B cell (primary cell): ENCODE results near the gene SCMH1.

Source experiments
- EZH2 ChIP-seq: IDR thresholded peaks from 2 replicates; pipeline ENCODE4 v1.6.1; 2012; ENCODE audit warnings: borderline replicate concordance, low read depth, mild to moderate bottlenecking, moderate library complexity, low read length; ENCODE audit not compliant: insufficient read depth, poor library complexity, severe bottlenecking
- TF ChIP-seq, protein P1 (sequence below): fragments of 200-600 bp; IDR thresholded peaks from one replicate; pipeline ENCODE4 v1.8.0; 2022; ENCODE audit warnings: antibody characterized with exemption, mild to moderate bottlenecking

DNA sequence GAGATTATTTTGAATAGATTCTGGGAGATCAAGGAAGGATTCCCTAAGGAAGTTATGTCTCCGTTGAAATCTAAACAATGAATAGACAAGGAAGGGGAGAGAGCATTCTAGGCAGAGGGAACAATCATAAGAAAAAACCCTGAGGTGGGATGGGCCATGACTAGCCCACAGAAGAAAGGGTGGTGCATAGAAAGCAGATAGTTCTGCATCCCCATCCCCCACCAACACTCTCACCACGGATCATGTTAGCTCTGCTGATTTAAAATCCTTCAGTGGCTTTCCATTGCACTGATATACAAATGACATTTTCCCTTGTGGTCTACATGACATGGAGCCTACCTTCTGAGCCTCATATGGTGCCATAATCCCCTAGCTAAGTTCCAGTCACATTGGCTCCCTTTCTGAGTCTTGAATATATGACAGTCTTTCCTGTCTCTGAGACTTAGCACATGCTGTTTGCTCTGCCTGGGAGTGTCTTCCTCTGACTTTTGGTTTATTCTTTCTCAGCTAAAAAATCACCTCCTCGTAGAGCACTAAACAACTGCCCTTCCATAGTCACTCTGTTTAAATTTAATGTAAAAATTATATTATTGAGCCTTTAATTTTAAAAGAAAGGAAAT lies 15.2 kb downstream of the SCMH1 start:
- TF ChIP-seq, protein P1, sequence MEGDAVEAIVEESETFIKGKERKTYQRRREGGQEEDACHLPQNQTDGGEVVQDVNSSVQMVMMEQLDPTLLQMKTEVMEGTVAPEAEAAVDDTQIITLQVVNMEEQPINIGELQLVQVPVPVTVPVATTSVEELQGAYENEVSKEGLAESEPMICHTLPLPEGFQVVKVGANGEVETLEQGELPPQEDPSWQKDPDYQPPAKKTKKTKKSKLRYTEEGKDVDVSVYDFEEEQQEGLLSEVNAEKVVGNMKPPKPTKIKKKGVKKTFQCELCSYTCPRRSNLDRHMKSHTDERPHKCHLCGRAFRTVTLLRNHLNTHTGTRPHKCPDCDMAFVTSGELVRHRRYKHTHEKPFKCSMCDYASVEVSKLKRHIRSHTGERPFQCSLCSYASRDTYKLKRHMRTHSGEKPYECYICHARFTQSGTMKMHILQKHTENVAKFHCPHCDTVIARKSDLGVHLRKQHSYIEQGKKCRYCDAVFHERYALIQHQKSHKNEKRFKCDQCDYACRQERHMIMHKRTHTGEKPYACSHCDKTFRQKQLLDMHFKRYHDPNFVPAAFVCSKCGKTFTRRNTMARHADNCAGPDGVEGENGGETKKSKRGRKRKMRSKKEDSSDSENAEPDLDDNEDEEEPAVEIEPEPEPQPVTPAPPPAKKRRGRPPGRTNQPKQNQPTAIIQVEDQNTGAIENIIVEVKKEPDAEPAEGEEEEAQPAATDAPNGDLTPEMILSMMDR: no peak
- TF ChIP-seq EZH2: no peak
